K562 (cell line): ENCODE data around the gene TESK2. TPM values are rescaled to one million over a fixed set of nuclear protein-coding genes. Genes with fewer than 3 reads are reported as not detected.

Experiments
- ADNP ChIP-seq: fragments of 200-800 bp; sonication (Bioruptor generic); IDR thresholded peaks from 2 replicates; pipeline ENCODE4 v1.6.1; 2016; ENCODE audit warnings: missing genetic modification characterization, missing compliant biosample characterization
- ATF6 ChIP-seq: sonication (generic); formaldehyde crosslinking; IDR thresholded peaks from 2 replicates; pipeline ENCODE4 v1.4.0; 2020; ENCODE audit warnings: mild to moderate bottlenecking, missing genetic modification reagents
- CEBPG ChIP-seq, 3 experiments: fragments of 200-800 bp in 1 of 3; sonication (Bioruptor generic) in 1 of 3; sonication (generic) in 1 of 3; formaldehyde crosslinking in 1 of 3; IDR thresholded peaks in 2 of 3; conservative IDR thresholded peaks in 1 of 3; 2 replicates each; pipeline versions ENCODE4 v1.6.1 to v1.8.0; 2016 to 2022; ENCODE audit warnings: missing compliant biosample characterization in 2 of 3, missing genetic modification characterization in 2 of 3, mild to moderate bottlenecking in 1 of 3, missing genetic modification reagents in 1 of 3
- CHD2 ChIP-seq: IDR thresholded peaks from 2 replicates; pipeline ENCODE4 v1.6.1; 2011; ENCODE audit warnings: low read depth, low read length
- CREB1 ChIP-seq, 2 experiments: sonication (generic) in 1 of 2; formaldehyde crosslinking in 1 of 2; IDR thresholded peaks; 2 replicates each; pipeline versions ENCODE4 v1.6.1 to v1.8.0; 2012 to 2022; ENCODE audit warnings: inconsistent platforms in 1 of 2, mild to moderate bottlenecking in 1 of 2, missing genetic modification reagents in 1 of 2, moderate library complexity in 1 of 2
- CREB3L1 ChIP-seq: fragments of 450-650 bp; IDR thresholded peaks from 2 replicates; pipeline ENCODE4 v1.6.1; 2014; ENCODE audit warnings: low read depth, mild to moderate bottlenecking, moderate library complexity, borderline replicate concordance
- FOS ChIP-seq: IDR thresholded peaks from 3 replicates; pipeline ENCODE4 v1.6.1; 2011; ENCODE audit not compliant: insufficient read length; ENCODE audit errors: extremely low read depth
- GATAD2B ChIP-seq: fragments of 450-650 bp; IDR thresholded peaks from 2 replicates; pipeline ENCODE4 v1.6.1; 2017; ENCODE audit warnings: mild to moderate bottlenecking, borderline replicate concordance
- HCFC1 ChIP-seq: IDR thresholded peaks from 2 replicates; pipeline ENCODE4 v1.6.1; 2012; ENCODE audit warnings: low read depth, low read length, improper control_type of control experiment
- HES1 ChIP-seq: fragments of 450-650 bp; IDR thresholded peaks from 2 replicates; pipeline ENCODE4 v1.6.1; 2016; ENCODE audit warnings: low read depth, mild to moderate bottlenecking, moderate library complexity
- KAT8 ChIP-seq: fragments of 450-650 bp; IDR thresholded peaks from 2 replicates; pipeline ENCODE4 v1.6.1; 2016; ENCODE audit warnings: low read depth, mild to moderate bottlenecking
- MAZ ChIP-seq, 2 experiments: fragments of 450-650 bp in 1 of 2; sonication (generic) in 1 of 2; formaldehyde crosslinking; IDR thresholded peaks in 1 of 2; conservative IDR thresholded peaks in 1 of 2; 2 replicates each; pipeline versions ENCODE4 v1.4.0 to v1.5.0; 2020; ENCODE audit warnings: mild to moderate bottlenecking in 1 of 2, missing genetic modification reagents in 1 of 2
- NCOR1 ChIP-seq: fragments of 450-650 bp; IDR thresholded peaks from 2 replicates; pipeline ENCODE4 v1.6.1; 2016; ENCODE audit warnings: mild to moderate bottlenecking, moderate library complexity
- NR3C1 ChIP-seq: sonication (generic); formaldehyde crosslinking; IDR thresholded peaks from 2 replicates; pipeline ENCODE4 v1.8.1; 2022; ENCODE audit warnings: missing genetic modification reagents
- PREB ChIP-seq: sonication (generic); formaldehyde crosslinking; IDR thresholded peaks from 2 replicates; pipeline ENCODE4 v1.8.1; 2023; ENCODE audit warnings: mild to moderate bottlenecking, missing genetic modification reagents
- TFAM ChIP-seq: fragments of 250-450 bp; sonication (Bioruptor Pico); conservative IDR thresholded peaks from 2 replicates; pipeline ENCODE4 v1.5.0; 2021; ENCODE audit warnings: mild to moderate bottlenecking, moderate library complexity
- ZBED1 ChIP-seq: IDR thresholded peaks from 2 replicates; pipeline ENCODE4 v1.6.1; 2014
- ZBTB34 ChIP-seq: fragments of 250-450 bp; sonication (Bioruptor Pico); IDR thresholded peaks from 2 replicates; pipeline ENCODE4 v1.8.0; 2021; ENCODE audit warnings: mild to moderate bottlenecking, moderate library complexity
- ZBTB8A ChIP-seq: fragments of 450-650 bp; IDR thresholded peaks from 2 replicates; pipeline ENCODE4 v1.6.1; 2018; ENCODE audit warnings: mild to moderate bottlenecking, moderate library complexity; ENCODE audit not compliant: partially characterized antibody
- ZNF197 ChIP-seq: fragments of 200-800 bp; sonication (Bioruptor generic); IDR thresholded peaks from 2 replicates; pipeline ENCODE4 v1.6.1; 2016; ENCODE audit warnings: low read depth, missing genetic modification characterization, missing compliant biosample characterization
- ZNF24 ChIP-seq: fragments of 450-650 bp; IDR thresholded peaks from 2 replicates; pipeline ENCODE4 v1.6.1; 2016
- ZNF507 ChIP-seq: conservative IDR thresholded peaks from 2 replicates; pipeline ENCODE4 v1.6.1; 2017; ENCODE audit warnings: missing genetic modification characterization, missing compliant biosample characterization
- polyA plus RNA-seq, 8 experiments: library from polyadenylated mRNA; depleted of rRNA in 4 of 8; stranded (reverse) in 5 of 8; unstranded in 3 of 8; fragments of >200 nt; fragmentation: Nextera tagmentation in 2 of 8; fragmentation: Illumina TruSeq in 1 of 8; extraction: Ambion mirVana in 2 of 8; extraction: Trizol in 1 of 8; gene quantifications; 2 replicates each; pipeline versions ENCODE4 v1.2.1 to v1.2.3, GENCODE V29; 2011 to 2014; ENCODE audit warnings: inconsistent platforms in 1 of 8, missing spikeins in 1 of 8
- total RNA-seq, 7 experiments: library from RNA; depleted of rRNA in 6 of 7; stranded (reverse); fragments of >200 nt in 6 of 7; fragmentation: Illumina TruSeq in 2 of 7; extraction: Trizol in 2 of 7; gene quantifications; 2 replicates each; pipeline versions ENCODE4 v1.2.1 to v1.2.3, GENCODE V29; 2011 to 2021; ENCODE audit warnings: low replicate concordance in 1 of 7

Gene TESK2
- total and polyA plus RNA-seq, 9 of the 15 experiments (the other 6 are each of a cell fraction or from before 2014, with no cell fraction given) = 1.6 to 5.3 (median 3.7) TPM

GRCh38 chr1:45410850-45411509, 80.0 kb downstream of the TESK2 start (continued):
- no peak for TF ChIP-seq PREB (CRISPR knock-in tag)
- no peak for TF ChIP-seq ZNF24
- no peak for TF ChIP-seq FOS
- TF ChIP-seq HES1 = no peak
- no peak for TF ChIP-seq HCFC1
- TF ChIP-seq GATAD2B = no peak
- TF ChIP-seq ADNP = peak; percentile 79
- no peak for TF ChIP-seq ZNF507 (tag)
- no peak for TF ChIP-seq CHD2
- peak in 1 of 2 experiments; percentile 34; a peak in 1 of 4 replicates for TF ChIP-seq MAZ (CRISPR knock-in tag; conservative IDR thresholded peaks at IDR 0.05 in 1 of 2, IDR thresholded peaks at IDR 0.05 in 1 of 2)
- no peak for TF ChIP-seq ZBTB8A
- TF ChIP-seq ZBTB34 (CRISPR knock-in tag) = no peak
- TF ChIP-seq ZBED1 = no peak
- TF ChIP-seq KAT8 = no peak
- TF ChIP-seq CREB3L1 = no peak
- TF ChIP-seq TFAM (CRISPR knock-in tag) = no peak
- TF ChIP-seq NR3C1 (CRISPR knock-in tag) = no peak
- TF ChIP-seq CEBPG (CRISPR knock-in tag; IDR thresholded peaks at IDR 0.05) = no peak
- TF ChIP-seq CEBPG (tag; conservative IDR thresholded peaks at IDR 0.05 in 1 of 2, IDR thresholded peaks at IDR 0.05 in 1 of 2) = no peak
- TF ChIP-seq ATF6 (CRISPR knock-in tag) = no peak
- no peak for TF ChIP-seq NCOR1
- TF ChIP-seq ZNF197 (CRISPR knock-in tag) = peak; percentile 79; the same call in 1 of the 2 replicates
- no peak for TF ChIP-seq CREB1 (IDR thresholded peaks at IDR 0.05)
- TF ChIP-seq CREB1 (CRISPR knock-in tag; IDR thresholded peaks at IDR 0.05) = no peak
